BLaER1 (cell line): ENCODE data around the gene ZPR1.

Source experiments
- H3K27ac ChIP-seq: shearing (Covaris generic); formaldehyde crosslinking; 2 replicates; pipeline ENCODE4 v1.8.1; 2022
- H3K27me3 ChIP-seq: shearing (Covaris generic); formaldehyde crosslinking; 2 replicates; pipeline ENCODE4 v1.8.1; 2022
- H3K36me3 ChIP-seq: shearing (Covaris generic); formaldehyde crosslinking; 2 replicates; pipeline ENCODE4 v1.8.1; 2022
- H3K4me1 ChIP-seq: shearing (Covaris generic); formaldehyde crosslinking; 2 replicates; pipeline ENCODE4 v1.8.1; 2022
- H3K4me2 ChIP-seq: shearing (Covaris generic); formaldehyde crosslinking; 2 replicates; pipeline ENCODE4 v1.8.1; 2022
- H3K4me3 ChIP-seq: shearing (Covaris generic); formaldehyde crosslinking; 2 replicates; pipeline ENCODE4 v1.8.1; 2022
- H3K9ac ChIP-seq: shearing (Covaris generic); formaldehyde crosslinking; 2 replicates; pipeline ENCODE4 v1.8.1; 2022
- H3K9me3 ChIP-seq: shearing (Covaris generic); formaldehyde crosslinking; 2 replicates; pipeline ENCODE4 v1.8.1; 2022
- H4K20me1 ChIP-seq: shearing (Covaris generic); formaldehyde crosslinking; 2 replicates; pipeline ENCODE4 v1.8.1; 2022
- Cebpa-rat ChIP-seq: shearing (Covaris generic); IDR thresholded peaks from 2 replicates; pipeline ENCODE4 v1.8.1; 2022

The ZPR1 gene

DNA sequence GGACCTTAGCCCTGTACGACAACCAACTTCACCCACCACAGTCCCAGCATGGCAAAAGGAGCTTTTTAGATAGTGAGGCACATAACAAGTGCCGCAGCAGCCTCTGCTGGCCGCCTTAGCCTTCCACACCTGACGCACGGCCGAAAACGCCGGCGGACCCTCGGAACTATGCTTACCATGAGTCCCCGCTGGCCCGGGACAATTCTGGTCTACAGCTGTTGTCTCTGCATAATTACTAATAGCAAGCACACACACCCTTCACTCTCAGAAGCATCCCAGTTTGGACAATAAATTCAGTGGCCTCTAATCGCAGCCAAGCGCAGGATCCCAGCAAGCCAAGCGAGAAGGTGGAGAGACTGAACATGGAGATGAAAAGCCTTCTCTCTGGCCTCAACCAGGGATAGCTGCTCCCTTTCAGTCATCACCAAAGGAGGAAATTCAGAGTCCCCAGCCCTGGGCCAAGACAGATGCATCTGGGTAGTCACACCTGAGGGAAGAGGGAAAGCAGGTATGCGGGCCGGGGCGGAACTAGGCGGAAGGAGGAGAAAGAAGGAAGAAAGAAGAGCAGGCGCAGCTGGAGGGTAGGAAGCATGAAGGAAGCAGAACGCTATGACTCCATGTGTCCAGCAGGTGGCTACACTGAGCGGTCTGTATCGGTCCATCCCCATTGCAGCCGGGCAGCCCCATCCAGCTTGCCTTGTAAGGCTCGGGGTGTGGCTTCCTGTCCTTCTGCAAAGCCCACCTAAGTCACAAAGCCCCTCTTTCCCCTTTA lies 55.4 kb downstream of the ZPR1 start:
- Histone ChIP-seq H3K36me3 (no peaks in the 10 kb centered on the region), H3K4me3 (no peak overlapping the region), H3K27me3 (no peaks in the 10 kb centered on the region), H3K4me1 (no peaks in the 10 kb centered on the region), H3K27ac (no peak overlapping the region), H3K9ac (no peak overlapping the region), H4K20me1 (no peaks in the 10 kb centered on the region), H3K4me2 (no peak overlapping the region), H3K9me3 (no peaks in the 10 kb centered on the region)
- TF ChIP-seq Cebpa-rat = no peak

DNA sequence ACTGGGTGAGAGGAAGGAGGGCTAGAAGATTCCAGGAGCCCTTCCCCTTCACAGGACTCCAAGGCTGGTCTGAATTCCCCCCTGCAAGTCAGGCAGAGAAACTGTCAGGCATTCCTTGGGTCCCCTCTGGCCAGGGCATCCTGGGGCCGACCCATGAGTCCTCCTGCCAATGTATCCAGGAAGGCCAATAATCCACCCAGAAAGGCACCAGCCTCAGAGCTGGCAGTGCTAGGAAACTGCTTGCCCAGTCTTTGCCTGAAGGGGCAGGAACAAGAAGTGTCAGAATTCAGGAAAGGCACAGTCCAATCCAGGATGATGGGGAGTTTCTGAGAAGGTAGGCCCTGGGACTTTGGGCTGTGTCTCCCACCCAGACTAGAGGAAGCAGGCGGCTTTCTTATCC lies 56.0 kb downstream of the ZPR1 start:
- no peaks in the 10 kb centered on the region for H3K4me1 ChIP-seq
- TF ChIP-seq Cebpa-rat = no peak

GRCh38 chr11:116731097-116731761 lies 56.6 kb downstream of the ZPR1 start:
- Histone ChIP-seq H3K9ac (no peak overlapping the region), H4K20me1 (no peaks in the 10 kb centered on the region), H3K9me3 (no peaks in the 10 kb centered on the region), H3K4me2 (no peak overlapping the region), H3K27me3 (no peaks in the 10 kb centered on the region), H3K4me1 (no peaks in the 10 kb centered on the region), H3K27ac (no peak overlapping the region), H3K4me3 (no peak overlapping the region), H3K36me3 (no peaks in the 10 kb centered on the region)
- TF ChIP-seq Cebpa-rat = no peak

More for the DNA sequence above, 56.0 kb downstream of the ZPR1 start:
- Histone ChIP-seq H3K36me3 (no peaks in the 10 kb centered on the region), H3K4me2 (no peak overlapping the region), H3K9ac (no peak overlapping the region), H3K27ac (no peak overlapping the region), H4K20me1 (no peaks in the 10 kb centered on the region), H3K9me3 (no peaks in the 10 kb centered on the region), H3K27me3 (no peaks in the 10 kb centered on the region), H3K4me3 (no peak overlapping the region)

GRCh38 chr11:116730601-116731000 lies 57.2 kb downstream of the ZPR1 start:
- Histone ChIP-seq H3K4me2 (no peak overlapping the region), H3K27ac (no peak overlapping the region), H4K20me1 (no peaks in the 10 kb centered on the region), H3K36me3 (no peaks in the 10 kb centered on the region), H3K27me3 (no peaks in the 10 kb centered on the region), H3K9me3 (no peaks in the 10 kb centered on the region), H3K4me3 (no peak overlapping the region), H3K9ac (no peak overlapping the region), H3K4me1 (no peaks in the 10 kb centered on the region)
- no peak for TF ChIP-seq Cebpa-rat

DNA sequence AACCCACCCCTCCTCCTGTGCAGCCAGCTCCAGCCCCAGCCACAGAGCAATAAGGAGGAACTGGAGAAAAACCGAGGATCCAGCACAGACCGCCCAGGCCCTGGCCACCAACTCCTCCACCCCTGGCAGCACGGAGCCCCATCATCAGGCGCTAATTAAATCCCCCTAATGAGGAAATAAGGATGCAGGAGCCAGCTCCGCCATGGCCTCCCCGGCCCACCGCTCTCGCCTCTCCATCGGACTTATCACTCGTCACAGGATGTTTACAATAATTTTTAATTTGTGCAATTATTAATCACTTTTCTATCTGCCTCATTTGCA lies 57.6 kb downstream of the ZPR1 start:
- Histone ChIP-seq H3K36me3 (no peaks in the 10 kb centered on the region), H3K4me1 (no peaks in the 10 kb centered on the region), H3K4me3 (no peak overlapping the region), H3K27ac (no peak overlapping the region), H3K9ac (no peak overlapping the region), H3K4me2 (no peak overlapping the region), H3K9me3 (no peaks in the 10 kb centered on the region), H3K27me3 (no peaks in the 10 kb centered on the region), H4K20me1 (no peaks in the 10 kb centered on the region)
- TF ChIP-seq Cebpa-rat = no peak

GRCh38 chr11:116729501-116730240 lies 58.2 kb downstream of the ZPR1 start:
- H3K4me1 ChIP-seq = no peaks in the 10 kb centered on the region
- no peak for TF ChIP-seq Cebpa-rat

GRCh38 chr11:116727990-116728389 lies 59.8 kb downstream of the ZPR1 start:
- Histone ChIP-seq H3K9ac (no peak overlapping the region), H3K36me3 (no peaks in the 10 kb centered on the region), H3K9me3 (no peaks in the 10 kb centered on the region), H3K27ac (no peak overlapping the region), H3K4me1 (no peaks in the 10 kb centered on the region), H3K4me2 (no peak overlapping the region), H3K27me3 (no peaks in the 10 kb centered on the region), H3K4me3 (no peak overlapping the region), H4K20me1 (no peaks in the 10 kb centered on the region)
- TF ChIP-seq Cebpa-rat = no peak

More at GRCh38 chr11:116729501-116730240, 58.2 kb downstream of the ZPR1 start:
- Histone ChIP-seq H3K27ac (no peak overlapping the region), H3K4me2 (no peak overlapping the region), H3K9me3 (no peaks in the 10 kb centered on the region), H3K36me3 (no peaks in the 10 kb centered on the region), H4K20me1 (no peaks in the 10 kb centered on the region), H3K27me3 (no peaks in the 10 kb centered on the region), H3K4me3 (no peak overlapping the region), H3K9ac (no peak overlapping the region)

GRCh38 chr11:116725434-116726221 lies 62.2 kb downstream of the ZPR1 start:
- no peaks in the 10 kb centered on the region for H3K27me3 ChIP-seq

GRCh38 chr11:116724813-116725212 lies 63.0 kb downstream of the ZPR1 start:
- Histone ChIP-seq H3K27me3 (no peaks in the 10 kb centered on the region), H3K9me3 (no peaks in the 10 kb centered on the region), H3K9ac (no peak overlapping the region), H3K4me3 (no peak overlapping the region), H3K4me2 (no peak overlapping the region), H3K4me1 (no peaks in the 10 kb centered on the region), H3K36me3 (no peaks in the 10 kb centered on the region), H4K20me1 (no peaks in the 10 kb centered on the region), H3K27ac (no peak overlapping the region)
- no peak for TF ChIP-seq Cebpa-rat

More at GRCh38 chr11:116725434-116726221, 62.2 kb downstream of the ZPR1 start:
- no peak overlapping the region for H3K4me3 ChIP-seq
- no peaks in the 10 kb centered on the region for H3K36me3 ChIP-seq
- TF ChIP-seq Cebpa-rat = no peak
- no peaks in the 10 kb centered on the region for H3K4me1 ChIP-seq
- H3K9ac ChIP-seq = no peak overlapping the region
- H4K20me1 ChIP-seq = no peaks in the 10 kb centered on the region
- H3K9me3 ChIP-seq = no peaks in the 10 kb centered on the region
- H3K27ac ChIP-seq = no peak overlapping the region
- H3K4me2 ChIP-seq = no peak overlapping the region
